SJCRH30 (cell line): ENCODE data around the gene PHGDH. TPM values are rescaled to one million over a fixed set of nuclear protein-coding genes. Genes with fewer than 3 reads are reported as not detected.
"Not testable (repeated sequence)": the region's sequence is repeated elsewhere in the genome, so short reads cannot be mapped to it uniquely, and the experiment has no call there.

Experiments
- DNase-seq, 2 experiments: peaks; one replicate each; pipeline ENCODE4 v3.0.0-alpha.2; 2015 to 2020
- H3K27ac ChIP-seq: fragments of 250-450 bp; sonication (Bioruptor Pico); 2 replicates; pipeline ENCODE4 v1.5.1; 2020; ENCODE audit warnings: mild to moderate bottlenecking, moderate library complexity
- H3K27me3 ChIP-seq: fragments of 250-450 bp; sonication (Bioruptor Pico); 2 replicates; pipeline ENCODE4 v1.5.1; 2020; ENCODE audit warnings: mild to moderate bottlenecking, moderate library complexity
- H3K36me3 ChIP-seq: fragments of 250-450 bp; sonication (Bioruptor Pico); 2 replicates; pipeline ENCODE4 v1.5.1; 2020; ENCODE audit warnings: mild to moderate bottlenecking, moderate library complexity
- H3K4me1 ChIP-seq: fragments of 250-450 bp; sonication (Bioruptor Pico); 2 replicates; pipeline ENCODE4 v1.5.1; 2020; ENCODE audit warnings: mild to moderate bottlenecking, moderate library complexity
- H3K4me3 ChIP-seq: fragments of 250-450 bp; sonication (Bioruptor Pico); 2 replicates; pipeline ENCODE4 v1.5.1; 2020; ENCODE audit warnings: mild to moderate bottlenecking, moderate library complexity
- H3K9me3 ChIP-seq: fragments of 250-450 bp; sonication (Bioruptor Pico); replicated peaks from 2 replicates; pipeline ENCODE4 v1.5.1; 2020; ENCODE audit warnings: mild to moderate bottlenecking, moderate library complexity
- total RNA-seq: library from RNA; depleted of rRNA; stranded (reverse); fragments of >200 nt; shearing (Covaris generic); gene quantifications from 2 replicates; pipeline ENCODE4 v1.2.3, GENCODE V29; 2014

Gene PHGDH
- total RNA-seq, 1 experiment from 2014 or later, result 160 TPM

- no peak for DNase-seq
- Histone ChIP-seq H3K27me3 (no peaks in the 10 kb centered on the region), H3K4me1 (peaks cover 28% of the 10 kb centered on the region), H3K36me3 (no peaks in the 10 kb centered on the region), H3K9me3 (no peaks in the 10 kb centered on the region), H3K27ac (no peak overlapping the region), H3K4me3 (no peak overlapping the region)
These were observed 63.2 kb downstream of the PHGDH start for GRCh38 chr1:119774746-119775490.

GRCh38 chr1:119778359-119778758 lies 66.6 kb downstream of the PHGDH start:
- Histone ChIP-seq H3K4me3 (no peak overlapping the region), H3K27ac (no peak overlapping the region), H3K4me1 (peaks cover 18% of the 10 kb centered on the region), H3K27me3 (no peaks in the 10 kb centered on the region), H3K36me3 (no peaks in the 10 kb centered on the region), H3K9me3 (no peaks in the 10 kb centered on the region)
- no peak for DNase-seq

DNA sequence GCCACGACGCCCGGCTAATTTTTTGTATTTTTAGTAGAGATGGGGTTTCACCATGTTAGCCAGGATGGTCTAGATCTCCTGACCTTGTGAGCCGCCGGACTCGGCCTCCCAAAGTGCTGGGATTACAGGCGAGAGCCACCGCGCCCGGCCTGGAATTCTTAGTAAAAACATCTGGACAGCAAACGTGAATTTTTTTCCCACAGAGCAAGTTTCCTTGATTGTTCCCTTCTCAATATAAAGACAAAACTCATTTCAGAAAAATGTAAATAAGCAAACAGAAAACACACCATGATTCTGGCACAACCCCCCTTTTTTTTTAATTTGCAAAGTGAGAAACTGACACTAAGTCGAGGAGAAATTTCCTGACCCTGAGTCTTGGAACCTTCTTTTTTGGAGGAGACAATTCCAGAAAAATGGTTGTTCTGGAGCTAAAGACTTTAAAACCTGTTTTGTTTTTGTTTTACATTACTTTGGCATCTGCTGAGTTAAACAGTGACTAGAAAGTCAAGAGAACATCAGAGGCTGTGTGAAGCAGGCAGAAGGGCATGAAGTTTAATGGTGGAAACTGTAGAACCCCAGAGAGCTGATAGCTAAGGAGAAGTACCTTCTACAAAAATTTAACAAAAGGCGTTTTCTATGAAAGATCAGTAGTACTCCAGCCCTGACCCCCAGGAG lies 67.3 kb downstream of the PHGDH start:
- H3K4me3 ChIP-seq, result no peak overlapping the region
- H3K4me1 ChIP-seq, result peaks cover 12% of the 10 kb centered on the region
- no peaks in the 10 kb centered on the region for H3K9me3 ChIP-seq
- DNase-seq, result no peak
- no peak overlapping the region for H3K27ac ChIP-seq
- no peaks in the 10 kb centered on the region for H3K27me3 ChIP-seq
- no peaks in the 10 kb centered on the region for H3K36me3 ChIP-seq

DNA sequence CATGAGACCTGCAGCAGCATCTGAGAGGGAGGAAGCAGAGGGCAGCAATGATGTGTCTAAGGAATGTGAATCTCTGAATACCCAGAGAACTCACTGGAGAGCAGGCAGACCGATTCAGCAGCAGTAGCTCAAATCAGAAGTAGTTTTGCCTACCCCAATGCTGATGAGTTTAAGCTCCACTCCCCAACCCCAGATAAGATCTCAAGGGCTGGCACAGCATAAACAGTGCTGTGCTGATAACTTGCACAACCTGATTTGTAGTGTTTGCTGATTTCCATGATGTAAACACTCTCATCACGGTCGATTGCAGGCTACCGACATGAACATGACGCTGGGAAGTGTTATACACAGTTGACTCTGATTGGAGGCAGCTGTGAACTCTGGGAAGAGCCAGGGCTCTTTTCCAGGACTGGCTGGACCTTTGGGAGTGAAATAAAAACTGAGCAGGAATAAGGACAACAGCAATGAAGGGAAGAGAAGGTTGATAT lies 68.2 kb downstream of the PHGDH start:
- no peak overlapping the region; the same call in 1 of the 2 replicates for H3K27ac ChIP-seq
- peak overlapping the region; percentile 49 for H3K4me3 ChIP-seq
- DNase-seq, result peak; percentile 12 to 52

DNA sequence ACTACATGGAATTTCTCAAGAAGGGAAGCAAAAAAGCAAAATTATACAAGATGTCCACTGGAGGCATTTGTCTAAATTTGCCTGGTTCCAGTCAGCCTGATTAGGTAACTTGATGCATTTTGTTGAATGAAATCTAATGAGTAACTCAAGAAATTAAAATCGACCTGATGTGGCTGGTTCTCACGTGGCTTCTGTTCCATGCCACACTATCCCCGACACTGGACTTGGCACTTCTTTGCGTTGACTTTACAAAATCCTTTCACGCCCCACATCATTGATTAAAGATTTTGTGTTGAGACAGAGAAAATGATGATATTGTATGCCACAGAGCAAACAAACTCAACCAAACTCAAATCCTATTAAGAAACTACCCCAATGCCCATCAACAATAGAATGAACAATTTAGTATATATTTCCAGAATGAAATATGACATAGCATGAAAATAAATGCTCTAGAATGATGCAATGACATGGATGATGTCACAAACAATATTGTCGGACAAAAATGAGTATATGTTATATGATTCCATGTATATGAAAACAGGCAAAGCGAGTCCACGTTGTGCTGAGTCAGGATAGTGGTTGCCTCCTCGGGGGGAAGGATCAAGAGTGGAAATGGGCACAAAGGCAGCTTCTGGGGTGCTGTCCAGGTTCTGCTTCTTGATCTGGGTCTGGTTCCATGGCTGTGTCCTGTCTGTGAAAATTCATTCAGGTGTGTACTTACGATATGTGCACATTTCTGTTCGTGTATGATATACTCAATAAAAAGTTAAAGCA lies 69.9 kb downstream of the PHGDH start:
- no peak for DNase-seq
- no peaks in the 10 kb centered on the region for H3K36me3 ChIP-seq
- H3K9me3 ChIP-seq, result peaks cover 6% of the 10 kb centered on the region; the same call in 1 of the 2 replicates
- no peak overlapping the region for H3K4me3 ChIP-seq
- H3K27me3 ChIP-seq, result no peaks in the 10 kb centered on the region
- H3K27ac ChIP-seq, result no peak overlapping the region
- peaks cover 5% of the 10 kb centered on the region; the same call in 1 of the 2 replicates for H3K4me1 ChIP-seq

More for the DNA sequence above, 68.2 kb downstream of the PHGDH start:
- Histone ChIP-seq H3K4me1 (peaks cover 5% of the 10 kb centered on the region; the same call in 1 of the 2 replicates), H3K36me3 (no peaks in the 10 kb centered on the region), H3K27me3 (no peaks in the 10 kb centered on the region), H3K9me3 (no peaks in the 10 kb centered on the region)

DNA sequence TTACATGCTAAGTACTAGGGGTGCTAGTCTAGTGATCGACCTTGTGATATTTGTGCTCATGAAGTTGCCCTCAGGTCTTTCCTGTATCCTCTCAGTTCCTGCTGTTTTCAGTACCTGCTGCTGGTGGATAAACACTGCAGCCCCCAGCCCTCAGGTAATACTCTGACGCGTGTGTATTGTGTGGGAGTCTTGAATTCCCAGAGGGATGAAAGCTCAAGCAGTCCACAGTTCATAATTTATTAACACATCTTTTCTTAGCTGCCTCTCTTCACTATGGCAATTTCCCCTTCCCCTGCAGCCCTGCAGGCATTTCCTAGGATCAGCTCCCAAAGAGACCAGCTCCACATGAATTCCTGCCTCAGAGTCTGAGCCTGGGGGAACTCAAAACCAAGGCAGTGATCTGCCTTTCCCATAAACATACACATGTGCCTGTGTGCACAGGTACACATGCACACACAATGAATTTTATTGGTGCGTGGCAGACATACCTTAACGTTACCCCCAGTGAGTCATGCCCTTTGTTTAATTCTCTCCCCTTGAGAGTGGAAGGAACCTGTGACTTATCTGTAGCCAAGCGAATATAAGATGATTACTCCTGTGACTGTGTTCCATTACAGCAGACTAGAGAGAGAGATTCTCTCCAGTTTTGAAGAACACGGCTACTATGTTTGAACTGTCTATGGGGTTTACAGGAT lies 71.0 kb downstream of the PHGDH start:
- Histone ChIP-seq H3K27ac (no peak overlapping the region), H3K4me3 (no peak overlapping the region), H3K27me3 (no peaks in the 10 kb centered on the region), H3K4me1 (peaks cover 14% of the 10 kb centered on the region), H3K9me3 (peaks cover 6% of the 10 kb centered on the region; the same call in 1 of the 2 replicates), H3K36me3 (no peaks in the 10 kb centered on the region)
- no peak for DNase-seq

GRCh38 chr1:119783354-119784185 lies 71.8 kb downstream of the PHGDH start:
- no peak for DNase-seq
- H3K27me3 ChIP-seq, result no peaks in the 10 kb centered on the region
- H3K4me1 ChIP-seq, result peaks cover 22% of the 10 kb centered on the region
- peaks cover 6% of the 10 kb centered on the region; the same call in 1 of the 2 replicates for H3K9me3 ChIP-seq
- no peak overlapping the region for H3K27ac ChIP-seq
- H3K4me3 ChIP-seq, result no peak overlapping the region
- no peaks in the 10 kb centered on the region for H3K36me3 ChIP-seq

DNA sequence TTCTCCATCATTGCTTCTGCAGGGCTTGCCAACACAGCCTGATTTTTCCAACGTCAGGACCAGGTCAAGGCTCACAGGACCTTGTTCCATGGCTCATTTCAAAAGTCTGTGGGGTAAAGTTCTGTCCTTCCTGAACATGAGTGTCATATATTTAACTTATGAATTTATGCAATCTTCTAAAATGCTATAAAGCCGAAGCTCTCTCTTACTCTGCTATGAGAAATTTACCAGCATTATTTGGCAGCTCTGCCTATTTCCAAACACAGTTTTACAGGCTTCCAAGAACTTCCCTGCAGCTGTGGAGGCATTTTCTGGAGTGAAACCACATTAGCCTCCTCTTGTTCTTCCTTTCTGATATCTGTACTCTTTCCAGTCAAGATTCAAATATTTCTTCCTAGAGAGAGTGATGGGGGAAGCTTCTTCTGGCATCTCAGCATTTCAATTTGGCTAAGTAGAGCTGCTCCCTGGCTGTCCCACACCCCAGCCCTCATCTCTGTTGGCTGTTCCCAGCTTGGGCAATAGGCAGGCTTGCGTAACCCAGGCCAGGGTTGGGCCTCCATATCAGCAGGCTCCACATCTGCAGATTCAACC lies 72.6 kb downstream of the PHGDH start:
- Histone ChIP-seq H3K4me1 (peaks cover 26% of the 10 kb centered on the region), H3K27ac (no peak overlapping the region), H3K36me3 (no peaks in the 10 kb centered on the region), H3K9me3 (peaks cover 6% of the 10 kb centered on the region; the same call in 1 of the 2 replicates), H3K4me3 (no peak overlapping the region), H3K27me3 (no peaks in the 10 kb centered on the region)
- DNase-seq, result no peak

- not testable (repeated sequence) for H3K36me3 ChIP-seq, H3K4me3 ChIP-seq, H3K27me3 ChIP-seq, DNase-seq, H3K27ac ChIP-seq, H3K9me3 ChIP-seq
- H3K4me1 ChIP-seq, result peaks cover 30% of the 10 kb centered on the region
These were observed 74.3 kb downstream of the PHGDH start for GRCh38 chr1:119786046-119786445.

DNA sequence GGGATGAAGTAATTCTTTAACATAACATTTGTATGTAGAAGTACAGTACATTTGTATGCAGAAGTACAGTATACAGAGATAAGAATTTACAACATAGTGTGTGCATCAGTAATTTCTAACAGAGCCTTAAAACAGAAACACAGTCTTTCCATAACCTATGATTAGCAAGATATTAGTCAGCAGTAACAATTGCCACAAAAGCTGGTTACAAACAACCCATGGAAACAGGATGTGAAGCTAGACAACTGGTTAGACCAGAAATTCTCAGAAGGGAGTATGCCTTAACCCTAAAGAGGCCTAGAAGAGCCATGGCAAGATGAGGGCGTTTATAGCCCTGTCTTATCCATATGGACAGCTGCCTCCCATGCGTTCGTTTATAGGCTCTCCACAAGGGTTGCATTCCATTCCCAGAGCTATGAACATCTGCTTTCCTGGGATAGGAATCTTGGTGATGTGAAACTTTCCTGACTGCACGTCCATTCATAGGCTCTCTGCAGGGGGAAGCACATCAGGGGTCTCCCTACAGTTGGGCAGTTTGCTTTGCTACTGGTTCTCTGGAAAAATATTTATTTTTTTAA lies 74.8 kb downstream of the PHGDH start:
- H3K36me3 ChIP-seq, H3K9me3 ChIP-seq, H3K27me3 ChIP-seq, H3K4me3 ChIP-seq, H3K27ac ChIP-seq: not testable (repeated sequence)
- peaks cover 31% of the 10 kb centered on the region for H3K4me1 ChIP-seq
- DNase-seq, result peak; percentile 51 to 53

- Histone ChIP-seq H3K36me3 (no peaks in the 10 kb centered on the region), H3K4me1 (peaks cover 31% of the 10 kb centered on the region), H3K4me3 (no peak overlapping the region), H3K9me3 (peaks cover 6% of the 10 kb centered on the region; the same call in 1 of the 2 replicates), H3K27me3 (no peaks in the 10 kb centered on the region), H3K27ac (peak overlapping the region; percentile 35; the same call in 1 of the 2 replicates)
- DNase-seq, result peak; percentile 36 to 50
These were observed 76.0 kb downstream of the PHGDH start for GRCh38 chr1:119787776-119788175.

DNA sequence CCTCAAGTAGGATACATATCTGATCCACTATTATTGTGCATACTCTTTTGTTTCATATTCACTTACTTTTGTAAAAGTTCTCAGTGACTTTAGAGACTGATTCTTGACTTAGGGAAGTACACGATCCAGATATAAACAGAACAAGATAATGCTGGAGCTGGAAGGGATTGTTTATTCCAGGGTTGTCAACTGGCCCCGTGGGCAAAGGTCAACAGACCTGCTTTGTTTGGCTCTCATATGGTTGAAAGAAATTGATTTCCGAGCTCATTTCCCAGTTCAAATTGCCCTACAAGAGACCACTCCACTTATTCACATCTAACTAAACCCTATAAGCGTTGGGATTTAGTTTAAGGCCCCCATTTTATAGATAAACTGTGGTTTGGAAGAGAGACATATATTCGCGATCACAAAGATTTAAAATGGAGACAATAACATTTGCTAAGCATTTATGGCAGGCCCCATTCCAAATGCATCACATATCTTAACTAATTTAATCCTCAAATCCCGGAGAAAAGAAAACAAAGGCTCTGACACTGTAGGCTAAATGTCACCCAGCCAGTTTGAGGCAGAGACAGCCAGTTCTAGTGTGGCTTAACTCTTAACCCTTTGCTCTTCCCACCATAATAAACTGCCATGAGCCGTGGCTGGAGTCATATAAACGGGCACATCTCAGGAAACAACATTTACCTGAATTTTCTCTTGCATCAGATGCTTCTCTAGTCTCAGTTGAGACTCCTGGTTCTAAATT lies 78.9 kb downstream of the PHGDH start:
- no peaks in the 10 kb centered on the region for H3K36me3 ChIP-seq
- H3K27me3 ChIP-seq, result no peaks in the 10 kb centered on the region
- no peak for DNase-seq
- peak overlapping the region; percentile 3; the same call in 1 of the 2 replicates for H3K4me3 ChIP-seq
- no peak overlapping the region for H3K27ac ChIP-seq
- H3K4me1 ChIP-seq, result peaks cover 31% of the 10 kb centered on the region
- peaks cover 6% of the 10 kb centered on the region; the same call in 1 of the 2 replicates for H3K9me3 ChIP-seq
